ENCODE results near the gene SHC4. TPM values are rescaled to one million over a fixed set of nuclear protein-coding genes. Genes with fewer than 3 reads are reported as not detected.

Gene SHC4
- total RNA-seq, 3 donors from 2014 or later, result 0.31 to 3.6 (median 0.43) TPM

GRCh38 chr15:48966595-48967301, 3.0 kb upstream of the SHC4 start:
- DNase-seq (no peak), ATAC-seq (peak; percentile 47)
- Histone ChIP-seq H3K36me3 (ENCODE audit: low read depth) (no peaks in the 10 kb centered on the region), H3K9me3 (no peaks in the 10 kb centered on the region), H3K4me3 (no peak overlapping the region), H3K4me1 (ENCODE audit: low read depth) (peaks cover 12% of the 10 kb centered on the region)
- no peak for TF ChIP-seq CTCF (IDR thresholded peaks at IDR 0.05)
- intact Hi-C loops (cut with DNase I, micrococcal nuclease), result no loop called here

DNA sequence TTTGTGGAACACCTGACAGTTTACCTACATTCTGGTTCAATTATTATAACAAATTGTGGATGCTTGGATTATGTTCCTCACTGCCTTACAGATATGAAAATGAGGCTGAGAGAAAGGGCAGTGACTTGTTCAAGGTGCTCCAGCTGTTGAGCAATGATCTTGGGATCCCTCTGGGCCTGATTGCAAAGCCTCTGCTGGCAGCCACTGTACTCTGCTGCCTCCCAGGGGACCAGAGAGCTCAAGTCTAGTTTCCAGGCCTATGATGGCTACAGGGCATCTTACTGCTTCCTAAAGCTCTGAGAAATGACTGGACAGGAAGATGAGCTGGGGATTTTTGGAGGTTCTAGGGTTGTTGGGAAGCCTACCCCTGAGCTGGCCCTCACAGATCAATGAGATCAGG, 2.3 kb upstream of the SHC4 start:
- intact Hi-C loops (cut with DNase I, micrococcal nuclease), result no loop called here
- peaks cover 12% of the 10 kb centered on the region for H3K4me1 ChIP-seq (ENCODE audit: low read depth)
- no peak for TF ChIP-seq CTCF (IDR thresholded peaks at IDR 0.05)
- no peak for ATAC-seq
- no peaks in the 10 kb centered on the region for H3K36me3 ChIP-seq (ENCODE audit: low read depth)
- H3K9me3 ChIP-seq, result no peaks in the 10 kb centered on the region
- no peak overlapping the region for H3K4me3 ChIP-seq
- no peak for DNase-seq

DNA sequence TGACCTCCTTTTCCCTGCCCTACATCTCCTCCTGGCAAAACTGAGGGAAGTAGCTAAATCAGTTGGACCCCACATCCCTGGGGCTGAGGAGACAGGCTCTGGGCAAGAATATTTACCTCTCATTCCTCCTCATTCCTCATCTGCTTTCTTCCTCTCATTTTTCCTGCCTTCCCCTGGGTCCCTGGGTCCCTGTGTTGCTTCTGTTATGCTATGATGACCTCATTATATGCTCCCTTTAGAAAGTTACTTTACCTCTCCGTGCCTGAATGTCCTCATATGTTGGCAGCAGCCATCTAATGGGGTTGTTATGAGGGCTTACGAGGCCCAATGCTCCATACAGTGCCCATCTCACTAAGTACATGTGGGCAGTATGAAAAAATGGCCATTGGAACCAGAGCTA, 1.2 kb upstream of the SHC4 start:
- no peak for TF ChIP-seq CTCF (IDR thresholded peaks at IDR 0.05)

GRCh38 chr15:48962662-48963523, 826 bp downstream of the SHC4 start:
- intact Hi-C loops (cut with DNase I, micrococcal nuclease), result no loop called here
- peak; percentile 44 for ATAC-seq
- no peaks in the 10 kb centered on the region for H3K36me3 ChIP-seq (ENCODE audit: low read depth)
- H3K4me1 ChIP-seq (ENCODE audit: low read depth), result peaks cover 12% of the 10 kb centered on the region
- peak in 1 of 3 donors; percentile 10 for DNase-seq
- no peaks in the 10 kb centered on the region for H3K9me3 ChIP-seq
- H3K4me3 ChIP-seq, result no peak overlapping the region
- no peak for TF ChIP-seq CTCF (IDR thresholded peaks at IDR 0.05)

More for the DNA sequence above, 1.2 kb upstream of the SHC4 start:
- DNase-seq (no peak), ATAC-seq (no peak)
- no peaks in the 10 kb centered on the region for H3K9me3 ChIP-seq
- no peaks in the 10 kb centered on the region for H3K36me3 ChIP-seq (ENCODE audit: low read depth)
- intact Hi-C loops (cut with DNase I, micrococcal nuclease), result no loop called here
- H3K4me1 ChIP-seq (ENCODE audit: low read depth), result peaks cover 12% of the 10 kb centered on the region
- H3K4me3 ChIP-seq, result no peak overlapping the region

DNA sequence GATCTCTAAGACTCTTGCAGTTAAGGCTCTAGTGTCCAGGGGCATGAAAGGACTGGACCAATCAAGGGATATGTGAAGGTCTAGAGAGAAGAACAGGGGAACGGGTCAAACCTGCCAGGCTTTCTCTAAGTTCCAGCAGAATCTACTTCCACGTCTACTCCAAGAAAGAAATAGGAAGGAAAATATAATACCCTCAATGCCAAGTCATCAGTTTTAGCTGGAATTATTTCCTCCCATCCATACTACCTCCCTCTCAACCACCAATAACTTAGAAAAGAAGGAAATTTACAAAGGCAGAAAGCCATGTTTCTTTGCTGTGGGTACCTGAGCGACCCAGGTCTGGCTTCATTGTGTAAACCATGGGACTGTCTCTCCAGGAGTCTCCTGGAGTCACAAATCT, 7.8 kb downstream of the SHC4 start:
- H3K36me3 ChIP-seq (ENCODE audit: low read depth), result no peaks in the 10 kb centered on the region
- no peak for ATAC-seq
- intact Hi-C loops (cut with DNase I, micrococcal nuclease), result no loop called here
- DNase-seq, result no peak
- no peaks in the 10 kb centered on the region for H3K4me1 ChIP-seq (ENCODE audit: low read depth)
- H3K9me3 ChIP-seq, result no peaks in the 10 kb centered on the region
- no peak for TF ChIP-seq CTCF (IDR thresholded peaks at IDR 0.05)
- no peak overlapping the region for H3K4me3 ChIP-seq

Data from mucosa of descending colon (tissue), 3 donors.